GF-D8 (cell line): ENCODE data around the gene YES1.
"Not testable (repeated sequence)": the region's sequence is repeated elsewhere in the genome, so short reads cannot be mapped to it uniquely, and the experiment has no call there.

Experiments used
- DNase-seq: peaks from one replicate; lab custom pipeline; 2025; lab: John Stamatoyannopoulos, UW

The YES1 gene

GRCh38 chr18:820591-821165 lies 8.6 kb upstream of the YES1 start:
- DNase-seq = no peak

DNA sequence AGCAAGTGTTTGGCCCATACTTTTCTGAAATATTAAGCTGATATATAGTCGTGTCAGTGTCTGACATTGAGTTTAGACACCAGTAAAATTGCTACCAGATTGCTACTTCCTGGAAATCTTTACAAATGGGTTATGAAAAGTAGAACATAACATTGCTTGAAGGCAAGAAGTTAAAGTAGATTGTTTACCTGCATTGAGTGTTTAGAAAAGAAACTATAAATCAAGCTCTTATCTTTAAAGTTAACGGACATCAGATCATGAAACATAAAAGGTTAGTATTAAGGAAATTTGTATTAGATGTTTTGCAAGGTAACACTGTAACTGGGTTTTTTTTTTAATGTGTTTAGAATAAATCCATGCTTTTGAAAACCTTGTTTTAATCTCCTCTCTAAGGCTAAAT lies 4.8 kb upstream of the YES1 start:
- DNase-seq = no peak

DNA sequence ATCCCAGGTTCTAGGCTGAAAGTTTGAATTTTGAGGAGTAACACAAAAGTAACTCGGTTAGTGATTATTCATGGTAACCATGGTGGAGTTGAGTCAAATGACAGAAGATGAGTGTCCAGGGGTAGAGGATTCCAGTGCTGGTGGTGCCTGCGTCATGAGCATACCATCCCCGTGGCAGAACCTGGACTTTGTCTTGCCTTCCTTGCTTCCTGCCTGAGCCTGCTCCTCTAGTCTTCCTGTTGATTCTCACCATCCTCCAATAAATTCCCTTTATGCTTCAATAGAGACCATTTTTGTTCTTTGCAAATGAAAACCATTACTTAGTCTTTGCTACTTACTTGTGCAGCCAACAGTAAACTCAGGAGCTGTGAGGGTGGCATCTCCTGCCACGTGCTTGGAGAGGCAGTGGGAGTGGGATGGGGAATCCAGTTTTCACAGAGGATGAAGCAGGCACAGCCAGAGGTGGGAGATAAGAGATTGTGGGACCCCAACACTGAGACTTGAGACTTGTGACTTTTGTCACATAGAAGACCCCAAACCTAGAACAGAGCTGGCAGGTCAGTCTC lies 4.1 kb upstream of the YES1 start:
- no peak for DNase-seq

GRCh38 chr18:815353-815752 lies 3.3 kb upstream of the YES1 start:
- DNase-seq = no peak

DNA sequence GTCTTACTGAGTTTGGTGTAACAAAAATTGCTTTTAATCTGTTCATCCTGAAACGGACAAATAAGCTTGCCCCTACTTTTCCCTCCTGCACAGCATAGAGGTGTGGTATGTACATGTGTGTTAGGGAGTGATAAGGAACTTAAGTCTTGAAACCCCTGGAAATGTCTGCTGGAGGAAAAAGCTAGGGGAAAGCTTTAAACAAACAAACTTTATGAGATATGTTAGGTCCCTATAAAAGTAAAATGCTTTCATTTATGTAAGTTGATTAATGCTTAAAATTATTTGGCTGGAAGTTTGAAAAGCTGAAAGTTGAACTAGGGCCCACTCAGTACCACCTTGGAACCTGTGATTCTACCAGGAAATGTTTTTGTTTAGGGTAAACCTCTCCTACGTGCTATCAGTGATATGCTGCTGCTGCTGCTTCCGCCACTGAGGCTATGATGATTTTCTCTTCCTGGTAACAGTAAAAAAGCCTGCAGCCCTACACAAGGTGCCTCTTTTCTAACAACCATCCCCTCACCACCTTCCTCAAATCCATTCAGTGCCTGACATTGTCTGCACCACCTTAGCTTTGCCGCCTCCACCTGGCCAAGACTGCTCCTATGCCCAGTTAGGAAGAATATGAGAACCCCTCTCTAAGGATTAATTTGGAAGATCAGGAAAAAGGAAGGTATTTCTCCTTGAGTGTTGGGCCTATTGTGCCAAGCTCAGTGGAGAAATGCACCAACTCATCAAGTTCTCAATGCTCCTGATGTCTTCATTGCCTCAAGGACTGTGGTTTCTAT lies 2.5 kb upstream of the YES1 start:
- peak; percentile 61 for DNase-seq

GRCh38 chr18:813172-814071 lies 1.4 kb upstream of the YES1 start:
- DNase-seq = peak; percentile 100

DNA sequence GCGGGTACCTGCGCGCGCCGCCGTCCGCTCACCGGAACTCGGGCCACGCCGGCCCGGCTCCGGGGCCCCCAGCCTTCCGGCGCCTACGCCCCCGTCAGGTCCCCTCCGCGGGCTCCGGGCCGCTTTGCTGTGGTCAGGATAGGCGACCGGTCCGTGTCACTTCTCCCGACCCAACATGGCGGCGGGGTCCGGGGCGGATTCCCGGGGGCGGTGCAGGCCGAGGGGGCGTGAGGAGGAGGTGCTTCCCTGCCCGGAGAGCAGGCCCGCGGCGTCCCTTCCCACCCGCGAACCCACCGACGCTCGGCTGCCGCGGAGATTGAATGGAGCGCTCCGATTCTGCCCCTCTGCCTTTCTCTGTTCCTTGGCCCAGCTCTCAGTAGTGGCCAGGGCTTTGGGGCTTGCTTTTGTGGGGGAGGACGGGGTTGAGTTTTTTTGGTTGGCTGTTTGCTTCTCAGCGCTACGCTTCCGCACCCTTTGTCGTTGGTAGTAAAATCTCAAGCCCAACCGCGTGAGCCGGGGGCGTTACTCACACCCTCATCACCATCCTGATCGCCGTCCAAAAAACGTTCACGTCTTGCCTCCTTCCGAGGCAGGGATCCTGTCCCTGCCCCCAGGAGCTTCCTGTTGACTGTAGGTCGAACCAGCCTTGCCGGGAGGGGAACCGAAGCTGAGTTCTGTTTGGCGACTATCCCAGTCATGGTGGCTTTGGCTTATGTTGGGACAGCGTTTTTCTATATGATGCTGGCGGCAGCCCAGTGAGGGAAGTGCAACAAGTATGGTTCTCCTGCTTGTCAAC lies 532 bp upstream of the YES1 start:
- DNase-seq = peak; percentile 100

GRCh38 chr18:811182-811891 lies 705 bp downstream of the YES1 start:
- DNase-seq = no peak

- no peak for DNase-seq
Observed at GRCh38 chr18:809985-810642, 1.9 kb downstream of the YES1 start.

GRCh38 chr18:809228-809627 lies 2.8 kb downstream of the YES1 start:
- DNase-seq = not testable (repeated sequence)

GRCh38 chr18:808502-808901 lies 3.5 kb downstream of the YES1 start:
- DNase-seq = no peak

- DNase-seq = no peak
Observed at GRCh38 chr18:808086-808485, 4.0 kb downstream of the YES1 start.

- DNase-seq = no peak
Observed at GRCh38 chr18:805755-806110, 6.3 kb downstream of the YES1 start.

GRCh38 chr18:805008-805754 lies 6.9 kb downstream of the YES1 start:
- DNase-seq = peak; percentile 35

DNA sequence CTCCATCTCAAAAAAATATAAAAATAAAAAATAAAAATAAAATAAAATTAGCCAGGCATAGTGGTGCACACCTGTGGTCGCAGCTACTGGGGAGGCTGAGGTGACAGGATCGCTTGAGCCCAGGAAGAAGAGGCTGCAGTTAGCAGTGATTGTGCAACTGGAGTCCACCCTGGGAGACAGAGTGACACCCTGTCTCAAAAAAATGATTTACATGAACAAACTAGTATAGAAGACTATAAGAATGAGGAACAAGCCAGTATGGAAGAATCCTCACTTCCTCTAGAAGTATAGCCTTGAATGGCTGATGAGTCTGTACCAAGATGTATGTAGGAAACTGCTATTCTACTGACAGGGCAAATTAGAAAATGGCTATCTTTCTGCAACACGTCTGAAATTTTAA lies 10.9 kb downstream of the YES1 start:
- peak; percentile 83 for DNase-seq

GRCh38 chr18:799943-800342 lies 12.1 kb downstream of the YES1 start:
- no peak for DNase-seq

DNA sequence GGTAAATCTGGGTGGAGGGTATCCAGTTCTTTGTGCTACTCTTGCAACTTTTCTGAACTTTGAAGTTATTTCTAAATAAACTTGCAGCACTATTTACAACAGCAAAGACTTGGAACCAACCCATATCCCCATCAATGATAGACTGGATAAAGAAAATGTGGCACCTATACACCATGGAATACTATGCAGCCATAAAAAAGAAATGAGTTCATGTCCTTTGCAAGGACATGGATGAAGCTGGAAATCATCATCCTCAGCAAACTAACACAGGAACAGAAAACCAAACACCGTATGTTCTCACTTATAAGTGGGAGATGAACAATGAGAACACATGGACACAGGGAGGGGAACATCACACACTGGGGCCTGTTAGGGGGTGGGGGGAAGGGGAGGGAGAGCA lies 16.7 kb downstream of the YES1 start:
- DNase-seq = not testable (repeated sequence)

DNA sequence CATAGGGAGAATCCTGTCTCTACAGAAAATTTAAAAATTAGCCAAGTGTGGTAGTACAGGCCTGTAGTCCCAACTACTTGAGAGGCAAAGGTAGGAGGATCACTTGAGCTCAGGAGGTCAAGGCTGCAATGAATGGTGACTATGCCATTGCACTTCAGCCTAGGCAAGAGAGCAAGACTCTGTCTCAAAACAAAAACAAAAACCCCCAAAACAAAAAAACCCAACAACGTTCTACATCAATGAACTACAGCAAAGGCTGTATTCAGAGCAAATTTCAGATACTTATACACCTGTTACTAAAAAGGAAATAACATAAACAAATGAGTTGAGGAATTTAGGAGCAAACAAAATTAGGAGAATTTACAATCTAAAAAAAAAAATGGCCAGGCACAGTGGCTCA lies 22.6 kb downstream of the YES1 start:
- no peak for DNase-seq

DNA sequence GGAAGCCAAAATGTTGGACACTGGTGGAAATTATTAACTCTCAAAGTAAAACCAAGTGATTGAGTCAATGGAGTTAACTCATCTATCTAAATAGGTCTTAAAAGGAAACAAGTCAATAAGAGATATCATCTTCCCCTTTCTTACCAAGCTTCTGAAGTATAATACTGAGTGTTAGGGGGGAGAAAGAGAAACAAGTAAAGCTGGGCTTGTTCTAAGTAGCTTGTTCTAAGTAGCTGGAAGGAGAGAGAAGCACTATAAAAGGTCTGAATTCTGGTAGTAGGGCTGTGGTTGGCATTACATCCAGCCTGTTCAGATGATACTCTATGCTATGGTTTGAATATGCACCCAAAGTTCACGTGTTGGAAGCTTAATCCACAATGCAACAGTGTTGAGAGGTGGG lies 26.8 kb downstream of the YES1 start:
- DNase-seq = no peak
